NCI-H1105 (cell line): ENCODE measurements around the gene GM2A.
"Not testable (repeated sequence)": the region's sequence is repeated elsewhere in the genome, so short reads cannot be mapped to it uniquely, and the experiment has no call there.

Experiments used
- DNase-seq: peaks from one replicate; lab custom pipeline; 2025; lab: John Stamatoyannopoulos, UW

The GM2A gene

DNA sequence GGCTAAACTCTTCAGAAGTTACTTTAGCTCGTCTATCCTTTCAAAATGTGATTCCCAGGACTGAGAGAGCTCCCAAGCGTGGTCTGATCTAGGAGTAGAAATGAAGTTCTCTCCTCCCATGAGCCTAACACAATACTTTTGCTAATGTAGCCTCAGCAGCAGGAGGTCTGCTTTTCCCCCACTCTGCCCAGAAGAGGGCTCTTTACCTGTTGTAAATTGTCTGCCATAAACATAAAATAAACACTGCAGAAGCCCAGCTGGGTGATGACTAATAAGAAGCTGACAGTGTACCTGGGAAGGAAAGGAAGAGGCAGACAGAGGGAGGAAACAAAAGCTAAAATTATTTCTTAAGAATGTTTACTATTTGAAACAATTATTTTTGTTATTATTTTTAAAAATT is 35.2 kb downstream of the GM2A start:
- no peak for DNase-seq

DNA sequence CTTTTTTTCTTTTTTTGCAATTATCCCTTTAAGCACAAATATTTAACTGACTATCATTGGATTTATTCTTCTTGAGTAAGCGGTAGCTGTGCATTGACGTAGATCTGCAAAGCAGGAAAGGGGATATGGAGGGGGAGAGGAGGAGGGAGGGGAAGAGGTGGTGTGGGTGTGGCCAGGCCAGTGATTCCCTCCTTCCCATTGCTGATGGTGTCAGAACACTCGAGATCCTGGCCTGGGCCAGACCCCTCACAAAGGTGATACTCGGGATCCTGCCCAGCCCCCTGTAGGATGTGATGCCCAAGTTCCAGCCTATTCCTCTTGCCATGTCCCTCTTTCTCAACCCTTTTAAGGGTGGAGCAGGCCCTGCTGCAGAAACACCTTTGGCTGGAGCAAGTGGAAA is 40.6 kb downstream of the GM2A start:
- DNase-seq, result no peak

DNA sequence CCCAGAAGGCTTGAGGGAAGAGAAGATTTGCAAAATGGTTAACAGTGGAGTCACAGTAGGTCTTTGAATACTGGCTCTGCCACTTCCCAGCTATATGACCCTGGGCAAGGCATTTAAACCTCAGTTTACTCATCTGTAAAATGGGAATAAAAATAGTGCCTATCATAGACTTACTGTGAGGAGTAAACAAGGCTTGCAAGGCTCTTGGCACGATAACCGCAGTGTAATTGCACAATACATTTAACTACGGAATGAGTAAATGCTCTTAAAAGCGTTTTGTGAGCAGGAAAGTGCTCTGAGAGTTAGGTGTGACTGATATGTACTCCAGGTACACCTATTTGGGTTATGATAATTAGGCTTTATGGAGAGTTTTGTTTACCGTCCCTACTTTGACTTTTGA is 42.2 kb downstream of the GM2A start:
- no peak for DNase-seq

DNA sequence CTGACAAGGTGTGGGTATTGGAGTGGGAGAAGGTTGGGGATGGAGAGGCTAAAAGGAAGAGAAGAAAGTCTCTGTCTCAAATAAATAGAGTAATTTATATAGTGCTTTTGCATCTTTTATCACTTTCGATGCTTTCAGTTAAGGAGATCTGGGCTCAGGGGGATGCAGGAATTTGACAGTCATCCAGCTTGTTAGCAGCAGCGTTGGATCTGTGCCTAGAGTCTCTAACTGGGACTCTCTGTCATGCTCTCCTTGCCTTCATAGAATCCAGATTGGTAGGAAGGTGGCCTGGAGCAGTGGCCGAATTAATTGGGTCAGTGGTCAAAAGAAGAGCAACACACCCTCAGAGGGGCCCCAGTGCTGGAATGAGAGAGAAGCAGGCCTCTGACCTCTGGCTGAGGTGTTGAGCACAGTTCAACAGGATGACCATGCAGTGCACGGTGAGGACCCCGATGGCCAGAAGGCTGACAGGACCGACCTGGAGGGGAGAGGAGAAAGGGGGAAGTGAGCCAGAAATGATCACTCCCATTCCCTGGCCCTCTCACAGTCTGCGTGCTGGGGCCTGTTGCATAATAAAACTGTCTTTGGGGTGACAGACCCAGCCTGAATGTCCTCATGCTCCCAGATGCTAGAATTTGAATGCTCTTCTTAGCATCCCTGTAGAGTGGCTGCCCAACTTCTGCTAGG is 42.9 kb downstream of the GM2A start:
- no peak for DNase-seq

DNA sequence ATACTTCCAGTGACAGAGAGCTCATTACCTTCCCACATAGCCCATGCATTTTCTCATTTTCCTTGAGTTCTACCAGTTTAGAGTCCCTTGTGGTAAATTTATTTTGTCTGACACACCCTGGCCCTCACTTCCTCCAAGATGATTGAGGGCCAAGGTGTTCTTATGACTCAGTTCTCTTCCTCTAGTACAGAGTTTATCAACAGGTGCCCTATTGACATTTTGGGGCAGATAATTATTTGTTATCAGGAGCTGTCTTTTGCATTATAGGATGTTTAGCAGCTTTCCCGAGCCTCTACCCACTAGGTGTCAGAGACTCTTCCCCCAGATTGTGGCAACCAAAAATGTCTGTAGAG is 43.5 kb downstream of the GM2A start:
- no peak for DNase-seq

DNA sequence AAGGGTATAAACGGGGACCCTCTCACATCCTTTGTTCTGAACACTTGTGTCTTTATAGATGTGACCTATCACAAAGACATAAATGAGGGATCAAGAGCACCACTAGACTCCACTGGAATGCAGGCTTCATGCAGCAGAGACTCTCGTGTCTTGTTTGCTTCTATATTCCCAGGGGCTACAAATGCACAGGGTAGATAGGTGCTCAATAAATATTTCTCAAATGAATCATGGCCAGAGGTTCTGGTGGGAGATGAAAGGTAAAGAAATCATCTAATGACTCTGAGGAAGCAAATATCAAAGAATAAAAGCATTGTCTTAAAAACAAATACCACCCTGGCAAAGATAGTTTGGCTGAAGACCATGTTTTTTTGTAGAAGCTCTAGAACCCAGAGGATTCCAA is 44.0 kb downstream of the GM2A start:
- DNase-seq, result no peak

DNA sequence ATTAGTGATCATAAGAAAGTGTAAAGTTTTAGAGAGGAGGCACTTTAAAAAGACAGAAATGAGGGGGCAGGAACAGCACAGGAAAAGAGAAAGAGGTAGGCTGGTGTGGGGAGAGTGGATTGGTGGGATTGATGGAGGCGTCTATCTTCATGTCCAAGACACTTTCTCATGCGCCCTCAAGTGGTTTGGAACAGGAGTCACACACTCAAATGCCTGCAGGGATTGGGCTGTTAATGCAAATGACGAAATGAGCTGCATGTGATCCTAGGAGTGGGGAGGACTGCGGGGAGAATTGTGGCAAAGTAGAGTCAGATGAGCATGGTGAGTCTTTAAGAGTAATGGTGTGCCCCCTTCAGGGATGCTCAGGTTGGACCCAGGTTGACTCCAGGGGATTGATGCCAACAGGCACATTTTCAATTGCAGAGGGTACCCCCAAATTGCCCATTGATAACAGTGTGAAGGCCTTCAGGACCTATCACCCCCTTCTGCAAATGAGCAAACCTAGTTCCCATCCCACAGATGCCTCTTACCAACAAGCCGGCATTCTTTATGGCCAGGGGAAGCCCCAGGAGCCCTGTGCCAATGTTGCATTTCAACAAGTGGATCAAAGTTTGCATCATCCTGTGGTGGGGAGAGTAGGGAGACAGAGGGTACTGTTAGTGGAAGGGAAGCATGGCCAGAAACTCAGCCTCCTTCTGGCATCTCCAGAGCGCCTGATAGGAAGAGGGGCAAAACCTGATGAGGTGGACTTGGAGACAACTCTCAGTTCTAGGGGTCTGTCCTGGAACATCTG is 45.3 kb downstream of the GM2A start:
- no peak for DNase-seq

DNA sequence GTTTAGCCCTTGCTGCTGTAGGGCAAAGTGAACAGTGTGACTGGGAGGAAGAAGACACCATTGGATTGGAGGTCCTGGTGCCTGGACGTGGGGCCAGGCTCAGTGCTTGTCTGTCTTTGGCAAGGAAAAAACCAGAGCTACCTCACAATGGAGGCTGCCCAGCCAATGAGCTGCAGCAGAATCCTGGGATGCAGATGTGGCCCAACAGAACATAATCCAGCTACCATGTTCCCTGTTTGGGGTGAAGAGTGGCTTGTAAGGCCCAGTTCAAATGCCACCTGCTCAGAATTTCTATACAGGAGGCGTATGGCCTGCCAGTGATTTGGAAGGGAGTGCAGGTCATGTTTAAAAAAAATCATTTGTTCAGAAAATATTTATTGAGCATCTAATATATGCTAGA is 50.7 kb downstream of the GM2A start, which contains the start of gene SLC36A3:
Gene SLC36A3 (minus strand): TSS at position 101 of the 400 bp plus-strand sequence. CDS start 412 bp downstream, outside the sequence.
- no peak for DNase-seq

DNA sequence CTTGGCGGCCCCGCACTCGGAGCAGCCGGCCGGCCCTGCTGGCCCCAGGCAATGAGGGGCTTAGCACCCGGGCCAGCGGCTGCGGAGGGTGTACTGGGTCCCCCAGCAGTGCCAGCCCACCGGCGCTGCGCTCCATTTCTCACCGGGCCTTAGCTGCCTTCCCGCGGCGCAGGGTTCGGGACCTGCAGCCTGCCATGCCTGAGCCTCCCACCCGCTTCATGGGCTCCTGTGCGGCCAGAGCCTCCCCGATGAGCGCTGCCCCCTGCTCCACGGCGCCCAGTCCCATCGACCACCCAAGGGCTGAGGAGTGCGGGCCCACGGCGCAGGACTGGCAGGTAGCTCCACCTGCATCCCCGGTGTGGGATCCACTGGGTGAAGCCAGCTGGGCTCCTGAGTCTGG is 56.3 kb downstream of the GM2A start:
- DNase-seq, result not testable (repeated sequence)

DNA sequence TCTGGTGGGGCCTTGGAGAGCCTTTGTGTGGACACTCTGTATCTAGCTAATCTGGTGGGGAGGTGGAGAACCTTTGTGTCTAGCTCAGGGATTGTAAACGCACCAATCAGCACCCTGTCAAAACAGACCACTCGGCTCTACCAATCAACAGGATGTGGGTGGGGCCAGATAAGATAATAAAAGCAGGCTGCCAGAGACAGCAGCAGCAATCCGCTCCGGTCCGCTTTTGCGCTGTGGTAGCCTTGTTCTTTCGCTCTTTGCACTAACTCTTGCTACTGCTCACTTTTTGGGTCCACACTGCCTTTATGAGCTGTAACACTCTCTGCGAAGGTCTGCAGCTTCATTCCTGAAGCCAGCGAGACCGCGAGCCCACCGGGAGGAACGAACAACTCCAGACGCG is 56.8 kb downstream of the GM2A start:
- not testable (repeated sequence) for DNase-seq

DNA sequence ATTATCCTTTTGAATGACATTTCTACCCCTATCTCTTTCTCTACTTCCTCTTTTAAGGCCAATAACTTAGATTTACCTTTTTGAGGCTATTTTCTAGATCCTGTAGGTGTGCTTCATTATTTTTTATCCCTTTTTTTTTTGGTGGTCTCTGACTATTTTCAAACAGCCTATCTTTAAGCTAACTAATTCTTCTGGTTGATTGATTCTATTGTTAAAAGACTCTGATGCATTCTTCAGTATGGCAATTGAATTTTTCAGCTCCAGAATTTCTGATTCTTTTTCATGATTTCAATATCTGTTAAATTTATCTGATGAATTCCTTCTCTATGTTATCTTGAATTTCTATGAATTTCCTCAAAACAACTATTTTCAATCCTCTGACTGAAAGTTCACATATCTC is 57.9 kb downstream of the GM2A start:
- DNase-seq, result no peak

DNA sequence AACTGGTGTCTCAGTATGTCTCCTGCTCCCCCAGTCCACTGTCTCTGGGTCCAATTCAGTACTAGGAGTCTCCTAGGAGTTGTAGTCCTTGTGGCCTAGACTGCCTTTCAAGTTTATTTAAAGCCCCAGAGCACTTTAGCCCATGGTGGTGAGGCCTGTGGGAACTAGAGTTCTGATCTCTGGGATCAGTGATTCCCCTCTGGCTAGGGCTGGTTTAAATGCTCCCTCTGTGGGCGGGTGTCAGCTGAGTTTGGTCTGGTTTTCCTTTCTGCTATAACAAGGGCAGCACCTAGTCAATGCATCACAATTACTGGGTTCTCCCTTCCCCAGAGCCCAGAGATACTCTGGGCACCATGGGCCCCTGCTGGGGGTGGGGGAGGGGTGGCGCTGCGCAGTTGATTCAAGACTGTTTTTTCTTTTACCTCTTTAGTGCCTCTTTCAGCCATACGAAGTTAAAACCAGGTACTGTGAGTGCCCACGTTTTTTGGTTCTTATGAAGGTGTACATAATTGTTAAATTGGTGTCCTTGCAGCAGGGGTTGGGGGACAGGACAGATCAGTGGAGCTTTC is 59.9 kb downstream of the GM2A start:
- no peak for DNase-seq

DNA sequence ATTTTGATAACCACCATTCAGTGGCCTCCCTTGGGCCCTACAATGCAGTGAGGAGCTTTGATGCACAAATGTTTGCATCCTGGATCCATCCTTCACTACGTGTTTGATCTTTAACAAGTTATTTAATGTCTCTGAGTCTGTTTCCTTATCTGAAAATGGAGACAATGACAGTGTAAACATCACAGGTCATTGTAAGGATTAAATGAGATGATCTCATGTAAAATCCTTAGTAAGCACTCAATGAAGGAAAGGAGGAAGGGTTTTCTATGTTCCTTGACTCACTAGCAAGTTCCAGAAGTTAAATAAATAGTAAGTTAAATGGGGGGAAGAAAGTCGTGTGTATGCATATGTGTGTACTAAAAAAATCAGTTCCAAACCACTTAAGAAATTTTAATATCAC is 60.4 kb downstream of the GM2A start:
- DNase-seq, result no peak

DNA sequence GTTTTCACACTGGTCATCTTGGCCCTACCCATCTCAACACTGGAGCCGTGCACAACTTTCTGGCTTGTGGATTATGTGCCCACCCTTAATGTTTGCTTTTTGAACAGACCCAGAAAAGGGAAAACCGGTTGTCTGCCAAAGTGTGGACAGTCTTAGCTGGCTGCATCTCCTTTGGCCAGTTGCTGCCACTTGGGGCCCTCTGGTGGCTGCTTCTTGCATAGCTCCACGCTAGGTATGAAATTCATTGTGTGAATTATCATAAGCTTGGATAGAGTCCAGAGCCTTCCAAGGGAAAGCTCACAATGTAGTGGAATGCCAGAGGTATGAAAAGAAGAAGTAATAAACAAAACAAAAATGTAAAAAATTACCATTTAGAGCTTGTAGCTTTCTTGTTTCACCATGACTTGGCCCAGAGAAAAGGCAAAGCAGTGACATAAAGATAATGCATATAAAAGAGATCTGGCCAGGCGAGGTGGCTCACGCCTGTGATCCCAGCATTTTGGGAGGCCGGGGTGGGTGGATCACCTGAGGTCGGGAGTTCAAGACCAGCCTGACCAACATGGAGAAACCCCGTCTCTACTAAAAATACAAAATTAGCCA is 63.1 kb downstream of the GM2A start:
- peak; percentile 16 for DNase-seq

DNA sequence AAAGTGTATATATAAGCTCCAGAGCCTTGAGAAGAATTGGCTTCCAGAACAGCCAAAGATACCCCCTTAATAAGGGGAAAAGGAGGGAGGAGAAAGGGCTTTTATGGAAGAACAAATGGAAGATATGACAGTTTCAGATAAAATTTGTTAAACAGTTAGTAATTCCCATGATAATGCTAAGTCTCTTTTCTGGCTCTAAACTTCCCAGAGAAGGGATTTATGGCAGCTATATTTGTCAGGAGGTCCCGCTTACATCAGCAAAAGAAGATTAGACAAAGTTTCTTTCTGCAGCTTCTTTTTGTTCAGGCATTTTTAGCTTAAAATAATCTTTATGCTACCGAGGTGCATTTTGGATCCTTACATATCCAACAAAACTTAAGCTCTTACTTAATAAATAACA is 64.9 kb downstream of the GM2A start:
- DNase-seq, result no peak

DNA sequence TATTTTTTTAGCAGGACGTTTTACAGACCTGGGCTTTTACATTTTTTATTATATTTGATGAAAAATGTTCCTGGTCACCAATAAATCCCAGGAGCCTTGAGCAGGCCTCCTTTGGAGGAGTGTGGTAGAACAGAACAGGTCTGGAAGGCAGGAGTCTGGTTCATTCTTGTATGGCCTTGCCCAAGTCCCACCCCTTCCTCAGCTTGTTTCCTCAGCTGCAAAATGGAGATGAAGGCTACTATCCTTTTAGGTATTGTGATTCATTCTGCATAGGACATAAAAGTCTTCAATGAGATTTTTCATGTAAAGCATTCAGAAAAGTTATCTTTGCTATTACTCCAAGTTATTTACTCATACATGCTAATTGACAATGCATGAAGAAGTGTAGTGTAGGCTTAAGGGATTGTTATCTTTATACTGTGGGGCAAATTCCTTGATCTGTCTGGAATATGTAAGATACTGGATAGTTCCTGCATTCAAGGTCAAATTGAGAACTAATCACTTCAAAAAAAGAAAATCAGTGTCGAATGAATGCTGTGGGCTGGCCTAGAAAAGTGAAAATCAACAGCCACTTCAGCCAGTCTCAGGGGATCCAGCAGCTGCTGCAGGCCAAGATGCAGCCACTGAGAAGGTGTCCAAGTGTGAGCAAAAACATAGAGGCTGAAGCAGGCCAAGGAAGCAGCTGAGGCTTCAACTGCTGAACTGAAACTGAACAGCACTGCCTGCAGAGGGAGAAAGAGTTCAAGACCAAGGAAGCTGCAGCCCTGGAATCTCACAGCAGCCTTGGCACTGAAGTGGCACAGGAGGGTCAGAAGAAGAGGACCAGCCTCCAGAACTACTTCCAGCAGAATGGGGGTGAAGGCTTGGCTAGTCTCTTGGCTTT is 66.1 kb downstream of the GM2A start:
- DNase-seq, result no peak
